GM18499 (cell line): Measurements from ENCODE around the gene WNK1.
"Not testable (repeated sequence)": the region's sequence is repeated elsewhere in the genome, so short reads cannot be mapped to it uniquely, and the experiment has no call there.

Source experiments
- ATAC-seq: cut with Tn5 transposase; IDR thresholded peaks from one replicate; pipeline ENCODE4 v1.9.1; 2021; ENCODE audit warnings: moderate number of reproducible peaks; ENCODE audit not compliant: insufficient read depth, unreplicated experiment

The WNK1 gene

DNA sequence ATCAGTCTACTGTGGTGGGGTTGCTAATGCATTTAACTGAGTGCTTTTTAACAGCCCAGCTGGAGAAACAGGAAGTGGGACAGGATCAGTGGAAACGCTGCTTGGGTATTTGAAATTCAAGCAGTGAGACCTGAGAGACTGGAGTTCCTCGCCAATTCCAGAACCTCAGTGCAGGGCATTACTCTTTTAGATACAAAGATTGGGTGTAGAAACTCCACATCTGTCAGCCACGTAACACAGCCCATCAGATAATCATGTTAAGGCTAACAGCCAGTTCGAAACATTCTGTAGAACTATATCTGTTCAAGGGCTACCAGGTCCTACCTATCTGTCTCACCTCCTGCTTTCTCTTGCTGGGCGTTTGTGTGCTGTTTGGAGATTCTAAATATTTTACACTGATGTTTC lies 151.6 kb downstream of the WNK1 start:
- ATAC-seq: no peak

DNA sequence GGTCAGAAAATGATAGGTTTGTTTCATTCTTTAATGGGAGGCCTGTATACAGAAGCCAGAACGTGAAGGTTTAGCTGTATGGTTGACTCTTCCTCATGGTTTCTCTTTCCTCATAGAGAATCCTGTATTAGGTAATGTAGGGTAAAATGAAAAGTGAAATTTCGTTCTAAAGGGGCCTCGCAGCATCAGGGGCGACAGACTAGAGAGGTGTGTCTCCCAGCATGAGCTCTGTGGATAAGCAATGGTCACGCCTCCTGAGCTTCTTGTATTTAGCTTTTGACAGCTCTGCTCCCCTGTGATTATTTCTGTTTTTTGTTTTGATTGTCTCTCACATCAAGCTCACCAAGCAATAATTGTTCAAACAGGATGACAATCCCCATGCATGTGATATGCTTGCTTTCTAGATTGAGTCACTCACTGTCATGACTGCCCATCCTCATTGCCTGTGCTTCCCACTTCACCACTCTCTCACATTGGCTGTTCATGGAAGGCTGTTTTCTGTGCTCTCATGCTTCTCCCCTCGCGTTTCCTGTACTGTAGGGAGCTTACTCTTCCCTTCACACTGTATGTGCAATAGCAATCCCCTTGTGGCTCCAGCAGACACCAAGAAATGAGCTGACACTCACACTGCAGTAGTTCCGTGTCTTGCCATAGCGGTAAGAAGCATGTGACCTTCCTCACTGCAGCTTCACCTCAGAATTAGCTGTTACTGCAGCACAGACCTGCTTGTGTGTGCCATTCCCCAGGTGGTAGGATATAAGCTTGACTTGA lies 153.1 kb downstream of the WNK1 start:
- no peak for ATAC-seq

DNA sequence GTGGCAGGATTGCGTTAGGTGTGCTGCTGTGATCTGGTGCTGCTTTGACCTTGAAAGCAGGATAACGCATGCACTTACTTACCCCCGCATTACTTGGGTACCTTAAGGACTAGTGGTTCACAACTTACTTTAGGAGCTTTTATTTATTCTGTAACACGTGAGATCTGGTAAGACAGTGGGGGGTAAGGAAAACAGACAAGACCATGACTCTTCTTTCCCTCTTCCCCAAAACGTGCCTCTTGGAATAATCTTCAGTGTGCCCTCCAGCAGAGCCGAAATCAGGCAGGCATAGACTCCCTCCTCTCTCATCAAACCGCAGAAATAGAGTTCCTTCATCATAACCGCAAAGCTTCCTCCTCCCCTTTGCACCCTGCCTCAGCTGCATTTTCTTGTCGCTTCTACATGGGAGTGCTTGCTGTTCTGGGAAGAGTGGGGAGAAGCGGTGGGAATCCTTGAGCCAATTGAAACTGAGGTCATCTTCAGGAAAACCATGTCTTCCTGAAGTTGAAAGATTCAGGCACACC lies 153.7 kb downstream of the WNK1 start:
- no peak for ATAC-seq

- no peak for ATAC-seq
These were observed 155.2 kb downstream of the WNK1 start for GRCh38 chr12:907413-908185.

DNA sequence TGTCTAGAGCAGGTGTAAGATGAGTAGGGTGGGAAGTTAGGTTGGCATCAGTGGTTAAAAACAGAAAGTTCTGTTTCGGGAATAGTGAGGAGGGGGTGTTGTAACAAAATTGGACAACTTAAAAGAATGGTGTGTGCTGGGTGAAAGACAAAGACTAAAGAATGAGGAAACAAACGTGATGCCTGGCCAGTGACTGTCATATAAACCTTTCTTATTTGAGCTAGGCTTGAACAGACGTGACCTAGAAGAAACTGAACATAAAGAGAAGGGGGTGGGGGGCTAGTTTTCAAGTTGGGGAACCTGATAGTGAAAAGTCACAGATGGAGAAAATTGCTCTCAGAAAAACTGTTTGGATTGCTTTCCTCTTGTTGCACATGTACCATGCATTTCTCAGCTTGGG lies 157.5 kb downstream of the WNK1 start:
- no peak for ATAC-seq

DNA sequence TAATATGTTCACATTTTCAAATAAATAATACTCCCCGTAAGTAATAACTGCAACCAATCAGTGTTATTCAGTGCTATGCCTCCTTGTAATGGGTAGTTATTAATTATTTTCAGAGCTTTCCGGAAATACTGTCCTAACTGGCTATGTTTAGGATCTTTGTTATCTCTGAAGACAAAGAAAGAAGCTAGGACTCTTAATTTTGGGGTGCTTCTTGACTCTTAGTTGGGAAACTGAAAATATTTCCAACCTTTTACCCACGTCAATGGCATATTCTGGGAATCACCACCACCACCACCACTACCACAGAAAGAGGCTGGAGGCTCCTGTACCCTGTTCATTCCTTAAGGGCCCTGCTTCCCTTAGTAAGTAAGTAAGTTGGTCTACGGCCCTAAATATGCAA lies 158.0 kb downstream of the WNK1 start:
- no peak for ATAC-seq

DNA sequence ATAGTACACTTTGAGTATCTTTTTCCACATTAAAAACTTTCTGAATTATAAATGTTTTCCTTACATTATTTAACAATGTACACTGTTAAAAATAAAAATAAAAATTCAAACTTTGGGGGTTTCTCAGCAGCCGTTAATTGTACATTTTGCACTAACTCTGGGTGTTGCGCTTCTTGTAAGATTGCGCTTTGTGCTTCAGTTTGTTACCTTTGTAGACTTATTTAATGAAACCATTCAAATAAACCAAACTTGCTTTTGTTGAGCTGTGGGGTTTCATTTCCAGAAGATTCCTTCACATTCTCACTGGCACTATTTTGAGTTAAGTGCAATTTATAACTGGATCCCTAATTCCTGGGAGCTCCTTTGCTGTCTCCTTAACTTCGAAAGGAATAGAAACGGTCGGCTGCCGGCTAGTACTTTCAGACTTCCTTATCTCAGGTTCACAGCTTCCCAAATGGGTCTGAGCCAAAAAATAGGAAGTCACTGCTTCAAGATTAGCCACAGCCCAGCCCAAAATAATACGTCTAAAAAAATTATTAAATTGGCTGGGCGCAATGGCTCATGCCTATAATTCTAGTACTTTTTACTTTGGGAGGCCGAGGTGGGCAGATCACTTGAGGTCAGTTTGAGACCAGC lies 158.9 kb downstream of the WNK1 start:
- no peak for ATAC-seq

GRCh38 chr12:912466-913235 lies 160.3 kb downstream of the WNK1 start:
- ATAC-seq: no peak

- no peak for ATAC-seq
These were observed 161.7 kb downstream of the WNK1 start for GRCh38 chr12:913919-914698.

GRCh38 chr12:915090-915489 lies 162.7 kb downstream of the WNK1 start:
- no peak for ATAC-seq

DNA sequence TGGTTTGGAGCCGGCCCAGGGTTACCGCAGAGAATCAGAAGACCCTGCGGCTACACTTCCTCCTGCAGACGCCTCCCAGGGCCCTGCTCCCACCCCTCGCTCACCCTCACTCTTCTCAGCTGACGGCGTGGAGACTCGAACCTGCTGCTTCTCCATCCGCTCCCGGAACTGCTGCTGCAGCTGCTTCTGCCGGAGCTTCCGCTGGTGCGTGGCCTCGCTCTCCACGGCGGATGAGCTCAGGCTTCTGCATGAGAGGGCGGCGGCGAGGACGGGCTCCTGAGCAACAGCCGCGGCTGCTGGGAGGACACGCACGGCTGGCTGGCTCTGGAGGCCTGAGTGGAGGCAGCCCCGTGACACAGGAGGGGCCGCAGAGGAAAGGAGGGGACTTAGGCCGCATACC lies 163.9 kb downstream of the WNK1 start:
- ATAC-seq: no peak

DNA sequence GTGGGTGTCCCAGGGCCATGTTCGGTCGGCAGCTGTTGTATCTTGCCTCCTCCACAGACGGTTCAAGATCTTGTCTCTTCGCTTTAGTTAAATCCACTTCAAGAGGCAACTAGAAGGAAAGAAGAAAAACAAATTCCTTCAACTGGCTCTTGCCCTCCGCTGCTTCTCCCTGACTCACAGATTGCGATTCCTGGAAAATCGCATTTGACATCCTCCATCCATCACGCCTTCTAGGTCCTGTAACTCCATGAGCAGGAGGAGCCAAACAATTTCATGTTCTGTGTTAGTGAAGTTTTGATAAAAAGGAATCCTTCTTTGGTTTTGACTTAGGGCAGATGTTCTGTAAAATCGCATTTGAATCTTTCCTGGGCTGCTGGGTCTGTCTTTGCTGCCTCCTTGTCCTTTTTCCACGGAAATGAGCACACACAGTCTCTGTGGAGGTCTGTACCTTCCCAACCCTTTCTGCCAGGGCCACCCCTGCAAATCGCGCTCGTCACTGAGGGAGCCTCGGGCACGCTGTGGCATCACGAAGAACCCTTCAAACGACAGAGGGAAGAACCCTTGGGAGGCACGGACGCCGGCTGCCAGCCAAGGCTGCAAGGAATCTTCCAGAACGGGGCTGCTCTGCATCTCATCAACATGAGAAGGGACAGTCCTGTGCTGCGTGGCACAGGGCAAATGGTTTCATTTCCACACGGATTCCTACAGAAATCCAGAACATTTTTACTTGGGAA lies 164.5 kb downstream of the WNK1 start:
- no peak for ATAC-seq

DNA sequence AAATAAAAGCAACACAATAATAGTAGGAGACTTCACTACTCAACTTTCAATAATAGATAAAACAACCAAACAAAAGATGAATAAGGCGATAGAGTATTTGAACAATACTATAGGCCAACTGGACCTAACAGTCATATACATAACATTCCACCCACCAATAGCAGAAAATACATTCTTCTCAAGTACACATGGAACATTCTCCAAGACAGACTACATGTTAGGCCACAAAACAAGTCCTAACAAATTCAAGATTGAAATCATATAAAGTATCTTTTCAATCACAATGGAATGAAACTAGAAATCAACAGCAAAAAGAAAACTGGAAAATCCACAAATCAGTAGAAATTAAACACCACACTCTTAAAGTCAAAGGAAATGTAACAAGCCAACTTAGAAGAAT lies 168.3 kb downstream of the WNK1 start:
- no peak for ATAC-seq

- ATAC-seq: no peak
These were observed 169.9 kb downstream of the WNK1 start for GRCh38 chr12:922285-922684.

DNA sequence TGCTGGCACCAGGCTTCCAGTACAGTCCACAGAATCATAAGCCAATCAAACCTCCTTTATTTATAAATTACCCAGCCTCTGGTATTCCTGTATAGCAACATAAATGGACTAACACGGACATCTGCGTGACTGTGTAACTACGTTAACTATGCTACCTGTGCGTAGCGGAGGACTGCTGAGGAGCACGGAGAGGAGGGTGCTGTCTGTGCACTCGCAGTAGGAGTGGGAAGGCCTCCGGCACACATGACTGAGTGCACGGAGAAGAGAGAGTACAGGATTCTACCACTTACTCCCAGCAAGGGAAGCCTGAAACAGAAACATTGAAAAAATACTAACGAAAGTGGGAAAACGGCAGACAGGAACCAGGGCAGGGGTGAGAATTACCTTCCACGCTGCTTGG lies 174.3 kb downstream of the WNK1 start:
- ATAC-seq: no peak

- no peak for ATAC-seq
These were observed 178.7 kb downstream of the WNK1 start for GRCh38 chr12:931060-931459.

GRCh38 chr12:931591-931990 lies 179.2 kb downstream of the WNK1 start:
- no peak for ATAC-seq

- ATAC-seq: not testable (repeated sequence)
These were observed 183.5 kb downstream of the WNK1 start for GRCh38 chr12:935891-936290.
